Activated T-helper 17 cell treated with anti-CD3 and anti-CD28 coated beads, Interleukin-2, amount 50 U/mL, for 72 hours (primary cell): ENCODE measurements around the gene OXCT2. TPM values are rescaled to one million over a fixed set of nuclear protein-coding genes. Genes with fewer than 3 reads are reported as not detected.
"Not testable (repeated sequence)": the region's sequence is repeated elsewhere in the genome, so short reads cannot be mapped to it uniquely, and the experiment has no call there.

ENCODE experiments used
- ATAC-seq: fragments of 150-1000 bp; cut with Tn5 transposase; replicated peaks from 2 replicates; pipeline ENCODE4 v1.10.0; 2021; ENCODE audit warnings: mild to moderate bottlenecking, moderate library complexity
- H3K27ac Mint-ChIP-seq: one replicate; pipeline ENCODE4 v1.8.0; 2022; ENCODE audit warnings: mixed read lengths
- H3K27me3 Mint-ChIP-seq: one replicate; pipeline ENCODE4 v1.8.0; 2022; ENCODE audit warnings: mixed read lengths
- H3K36me3 Mint-ChIP-seq: one replicate; pipeline ENCODE4 v1.8.0; 2022; ENCODE audit warnings: low read depth, mild to moderate bottlenecking, mixed read lengths
- H3K4me1 Mint-ChIP-seq: one replicate; pipeline ENCODE4 v1.8.0; 2022; ENCODE audit warnings: mixed read lengths
- H3K4me3 Mint-ChIP-seq: one replicate; pipeline ENCODE4 v1.8.0; 2022; ENCODE audit warnings: mild to moderate bottlenecking, mixed read lengths
- H3K9me3 Mint-ChIP-seq: one replicate; pipeline ENCODE4 v1.8.0; 2022; ENCODE audit warnings: mixed read lengths
- total RNA-seq, 2 donors: library from RNA; stranded (reverse); gene quantifications; one replicate each; pipeline ENCODE4 v1.2.3, GENCODE V29; 2022

The OXCT2 gene
- total RNA-seq, 2 donors from 2014 or later = 0.69 to 1.1 TPM

DNA sequence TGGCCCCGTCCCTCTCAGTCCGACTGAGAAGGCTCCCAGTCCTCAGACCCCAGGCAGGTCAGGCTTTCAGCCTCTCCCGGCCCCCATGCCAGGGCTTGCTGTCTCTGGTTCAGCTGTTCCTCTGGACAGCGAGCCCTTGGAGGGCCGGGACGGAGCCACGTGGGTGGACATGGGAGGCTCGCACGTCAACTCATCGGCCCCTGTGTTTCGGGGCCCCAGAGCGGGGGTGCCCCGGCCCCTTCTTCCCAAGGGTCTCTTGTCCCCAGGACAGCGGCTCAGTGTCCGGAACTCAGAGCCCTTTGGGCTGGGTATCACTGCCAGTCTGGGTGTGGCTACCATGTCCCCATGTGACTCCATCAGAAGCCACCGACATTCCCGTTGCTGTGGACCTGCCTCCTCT is 6.7 kb upstream of the OXCT2 start:
- not testable (repeated sequence) for H3K4me1 Mint-ChIP-seq, H3K9me3 Mint-ChIP-seq, ATAC-seq, H3K27ac Mint-ChIP-seq, H3K36me3 Mint-ChIP-seq, H3K4me3 Mint-ChIP-seq, H3K27me3 Mint-ChIP-seq

DNA sequence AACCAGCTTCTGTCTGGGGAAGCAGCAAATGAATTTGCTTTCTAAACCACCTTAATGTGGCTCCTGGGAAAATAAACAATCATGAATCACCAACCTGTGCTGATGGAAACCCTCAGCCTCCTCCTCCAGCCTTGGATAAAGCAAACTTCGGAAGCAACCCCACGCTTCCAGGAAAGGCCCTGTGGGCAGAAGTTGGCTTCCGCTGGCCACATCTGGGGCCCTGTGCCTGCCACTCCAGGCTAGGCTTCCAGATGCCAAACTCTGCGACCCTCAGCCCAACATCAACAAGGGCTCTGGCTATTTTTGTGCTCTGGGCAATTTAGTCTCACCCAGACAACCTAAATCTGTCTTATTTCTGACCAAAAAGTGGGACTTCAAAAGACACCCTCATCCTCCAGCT is 6.2 kb upstream of the OXCT2 start:
- ATAC-seq = no peak
- no peaks in the 10 kb centered on the region for H3K4me1 Mint-ChIP-seq
- no peak overlapping the region for H3K27ac Mint-ChIP-seq
- no peaks in the 10 kb centered on the region for H3K27me3 Mint-ChIP-seq
- no peaks in the 10 kb centered on the region for H3K36me3 Mint-ChIP-seq
- no peaks in the 10 kb centered on the region for H3K9me3 Mint-ChIP-seq
- no peak overlapping the region for H3K4me3 Mint-ChIP-seq

DNA sequence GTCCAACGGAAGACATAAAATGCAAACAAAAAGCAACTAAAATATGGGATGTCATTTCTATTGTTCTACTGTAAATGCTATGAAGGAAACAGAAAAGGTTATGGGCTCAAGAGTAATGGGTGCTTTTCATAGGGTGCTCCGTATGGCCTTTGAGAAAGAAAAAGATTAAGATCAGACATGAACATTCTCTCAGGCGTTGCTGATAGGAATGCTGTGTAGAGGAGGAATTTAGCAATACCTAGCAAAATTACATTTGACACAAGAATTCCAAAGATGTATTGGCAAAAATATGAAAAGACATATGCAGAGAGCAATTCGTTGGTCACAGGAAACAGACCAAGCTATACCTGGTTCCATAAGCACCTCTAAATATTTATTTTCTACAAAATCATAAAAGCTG is 5.7 kb upstream of the OXCT2 start:
- Mint-ChIP-seq H3K27ac (no peak overlapping the region), H3K4me3 (no peak overlapping the region), H3K4me1 (no peaks in the 10 kb centered on the region), H3K36me3 (no peaks in the 10 kb centered on the region), H3K27me3 (no peaks in the 10 kb centered on the region), H3K9me3 (no peaks in the 10 kb centered on the region)
- ATAC-seq = no peak

DNA sequence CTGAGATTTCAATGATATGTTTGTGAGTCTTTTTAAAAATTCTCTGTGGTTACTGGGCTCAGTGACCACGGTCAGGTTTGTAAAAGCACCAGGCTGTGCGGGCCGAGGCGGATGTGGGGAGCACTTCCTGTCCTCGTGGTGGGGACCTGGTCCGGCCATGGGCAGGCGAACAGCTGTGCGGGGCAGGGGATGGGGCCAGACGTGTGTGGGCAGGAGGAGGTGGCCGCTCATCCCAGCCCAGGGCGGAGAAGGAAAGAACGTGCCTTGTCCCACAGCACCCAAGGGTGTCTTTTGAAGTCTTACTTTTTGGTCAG is 5.2 kb upstream of the OXCT2 start:
- Mint-ChIP-seq H3K27ac (no peak overlapping the region), H3K27me3 (no peaks in the 10 kb centered on the region), H3K36me3 (no peaks in the 10 kb centered on the region), H3K4me3 (no peak overlapping the region), H3K9me3 (no peaks in the 10 kb centered on the region), H3K4me1 (no peaks in the 10 kb centered on the region)
- no peak for ATAC-seq

DNA sequence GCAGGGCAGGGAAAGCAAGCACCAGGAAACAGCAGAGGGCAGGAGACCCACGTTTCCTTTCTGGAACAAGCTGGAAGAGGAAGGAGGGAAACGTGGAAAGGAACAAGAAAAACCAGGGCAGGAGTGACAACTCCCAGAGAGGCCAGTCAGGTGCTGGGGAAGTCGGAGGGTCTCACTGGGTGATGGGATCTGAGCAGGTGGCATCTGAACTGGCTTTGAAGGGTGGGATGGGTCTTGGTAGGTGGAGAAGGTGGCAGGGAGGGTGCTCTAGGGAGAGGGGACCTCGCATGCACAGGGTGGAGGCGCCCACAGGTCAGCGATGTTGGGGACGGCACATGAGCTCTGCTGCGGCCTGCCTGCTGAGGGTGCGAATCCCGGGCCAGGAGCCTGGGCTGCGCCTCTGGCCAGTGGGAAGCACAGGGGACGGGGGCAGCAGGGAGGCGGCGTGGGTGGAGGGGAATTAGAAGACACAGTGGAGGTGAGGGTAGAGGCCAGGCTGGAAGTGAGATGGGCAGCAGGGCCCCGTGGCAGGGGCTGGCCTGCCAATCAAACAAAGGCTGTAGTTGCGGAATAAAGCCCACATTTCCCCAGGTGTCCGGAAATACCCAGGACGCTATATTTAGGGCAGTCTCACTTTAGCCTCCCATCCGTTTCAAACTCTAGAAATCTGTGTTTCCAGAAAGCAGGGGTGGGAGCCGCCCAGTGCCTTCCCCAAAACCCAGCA is 4.7 kb upstream of the OXCT2 start:
- H3K4me3 Mint-ChIP-seq, H3K36me3 Mint-ChIP-seq, ATAC-seq, H3K27me3 Mint-ChIP-seq, H3K27ac Mint-ChIP-seq, H3K4me1 Mint-ChIP-seq, H3K9me3 Mint-ChIP-seq: not testable (repeated sequence)

DNA sequence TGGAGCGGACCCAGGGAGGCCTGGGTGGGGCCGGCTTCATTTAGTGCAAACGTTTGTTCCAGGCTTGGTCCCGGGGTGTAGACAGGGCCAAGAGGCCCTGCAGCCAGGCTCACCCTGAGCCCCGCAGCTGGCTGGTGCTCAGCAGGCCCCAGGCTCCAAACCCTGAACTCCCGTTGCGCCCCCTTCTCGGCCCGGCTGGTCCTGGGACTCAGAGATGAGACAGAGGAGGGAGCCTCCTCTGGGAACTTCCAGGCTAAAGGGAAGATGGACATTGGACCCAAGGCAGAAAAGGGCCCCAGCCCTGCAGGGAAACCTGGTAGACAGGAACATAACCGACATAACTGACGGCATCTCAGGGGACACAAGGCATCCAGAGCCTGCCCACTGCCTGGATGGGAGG is 4.0 kb upstream of the OXCT2 start:
- not testable (repeated sequence) for H3K27ac Mint-ChIP-seq, H3K4me3 Mint-ChIP-seq, ATAC-seq, H3K27me3 Mint-ChIP-seq, H3K9me3 Mint-ChIP-seq, H3K36me3 Mint-ChIP-seq, H3K4me1 Mint-ChIP-seq

DNA sequence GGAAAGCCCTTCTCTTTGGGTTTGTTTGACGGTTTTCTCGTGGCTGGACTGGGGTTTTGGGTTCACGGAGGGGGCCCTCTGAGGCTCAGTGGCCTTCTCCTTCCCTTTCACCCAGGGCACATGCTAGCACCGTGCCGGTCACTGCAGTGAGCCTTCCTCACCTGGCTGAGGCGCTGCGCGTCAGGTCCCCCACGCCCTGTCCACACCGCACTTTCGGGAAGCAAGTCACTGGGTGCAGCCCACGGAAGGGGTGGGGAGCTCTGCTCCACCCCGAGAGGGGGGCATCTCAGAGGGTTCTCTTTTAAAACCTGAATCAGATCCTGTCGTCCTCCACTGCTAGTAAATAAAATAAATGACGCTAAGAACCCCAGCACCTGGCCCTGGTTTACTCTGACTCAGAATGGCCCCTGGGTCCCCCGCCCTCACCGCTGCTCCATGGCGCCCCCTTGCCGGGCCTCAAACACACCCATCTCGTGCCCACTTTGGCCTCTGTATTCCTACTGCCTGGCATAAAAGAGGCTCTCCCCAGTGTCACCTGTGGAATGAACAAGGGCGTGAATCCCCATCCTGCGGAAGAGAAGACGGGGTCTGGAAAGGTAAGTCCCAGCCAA is 2.3 kb upstream of the OXCT2 start:
- not testable (repeated sequence) for H3K27ac Mint-ChIP-seq, H3K36me3 Mint-ChIP-seq, H3K4me1 Mint-ChIP-seq, H3K9me3 Mint-ChIP-seq, H3K4me3 Mint-ChIP-seq, H3K27me3 Mint-ChIP-seq
- peak; percentile 40 for ATAC-seq

DNA sequence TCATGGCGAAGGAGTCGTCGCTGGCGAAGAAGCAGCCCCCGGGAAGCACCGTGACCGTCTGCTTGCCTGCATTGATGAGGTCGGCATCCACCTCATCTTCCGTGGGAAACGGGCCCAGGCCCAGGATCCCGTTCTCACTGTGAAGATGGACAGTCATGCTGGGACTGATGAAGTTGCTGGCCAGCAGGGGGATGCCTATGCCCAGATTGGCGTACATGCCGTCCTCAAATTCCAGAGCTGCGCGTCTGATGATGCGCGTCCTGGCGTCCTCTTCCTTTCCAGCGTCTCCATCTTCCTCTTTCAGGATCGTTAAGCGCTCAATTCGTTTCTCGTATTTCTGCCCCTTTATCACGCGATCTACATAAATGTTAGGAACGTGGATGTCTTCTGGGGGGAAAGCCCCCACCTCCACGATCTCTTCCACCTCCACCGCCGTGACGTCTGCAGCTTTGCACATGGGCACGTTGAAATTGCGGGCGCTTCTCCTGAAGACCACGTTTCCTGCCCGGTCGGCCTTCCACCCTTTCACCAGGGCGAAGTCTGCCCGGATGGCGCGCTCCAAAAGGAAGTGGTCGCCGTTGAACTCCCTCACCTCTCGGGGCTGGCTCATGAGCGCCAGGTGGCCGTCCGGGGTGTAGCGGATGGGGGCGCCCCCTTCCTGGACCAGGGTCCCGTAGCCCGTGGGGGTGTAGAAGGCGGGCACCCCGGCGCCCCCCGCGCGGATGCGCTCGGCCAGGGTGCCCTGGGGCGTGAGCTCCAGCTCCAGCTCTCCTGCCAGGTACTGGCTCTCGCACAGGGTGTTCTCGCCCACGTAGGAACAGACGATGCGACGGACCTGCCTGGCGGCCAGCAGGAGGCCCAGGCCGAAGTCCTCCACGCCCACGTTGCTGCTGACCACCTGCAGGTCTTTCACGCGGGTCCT is 787 bp downstream of the OXCT2 start:
- H3K9me3 Mint-ChIP-seq, H3K27ac Mint-ChIP-seq, H3K27me3 Mint-ChIP-seq, H3K4me1 Mint-ChIP-seq, H3K36me3 Mint-ChIP-seq: not testable (repeated sequence)
- H3K4me3 Mint-ChIP-seq = peak overlapping the region; percentile 52
- ATAC-seq = peak; percentile 47

DNA sequence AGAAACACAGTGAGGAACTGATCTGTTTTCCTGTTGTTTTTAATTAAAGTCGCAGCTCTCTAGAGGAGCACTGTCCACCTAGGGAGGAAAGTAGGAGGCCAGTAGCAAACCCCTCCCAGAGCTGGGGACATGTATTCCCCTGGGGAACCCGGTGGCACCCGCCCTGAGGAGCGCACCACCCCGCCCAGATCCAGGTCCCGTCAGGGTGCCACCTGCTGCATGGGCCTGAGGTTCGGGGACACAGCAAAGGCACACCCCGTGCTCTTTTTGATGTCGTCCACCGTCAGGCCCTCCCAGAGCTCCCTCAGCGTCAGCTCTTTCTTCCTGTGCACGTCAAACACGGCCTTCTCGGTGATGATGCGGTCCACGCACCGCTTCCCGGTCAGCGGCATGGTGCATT is 1.6 kb downstream of the OXCT2 start:
- H3K36me3 Mint-ChIP-seq, H3K27me3 Mint-ChIP-seq, H3K27ac Mint-ChIP-seq, ATAC-seq, H3K4me1 Mint-ChIP-seq, H3K9me3 Mint-ChIP-seq, H3K4me3 Mint-ChIP-seq: not testable (repeated sequence)

DNA sequence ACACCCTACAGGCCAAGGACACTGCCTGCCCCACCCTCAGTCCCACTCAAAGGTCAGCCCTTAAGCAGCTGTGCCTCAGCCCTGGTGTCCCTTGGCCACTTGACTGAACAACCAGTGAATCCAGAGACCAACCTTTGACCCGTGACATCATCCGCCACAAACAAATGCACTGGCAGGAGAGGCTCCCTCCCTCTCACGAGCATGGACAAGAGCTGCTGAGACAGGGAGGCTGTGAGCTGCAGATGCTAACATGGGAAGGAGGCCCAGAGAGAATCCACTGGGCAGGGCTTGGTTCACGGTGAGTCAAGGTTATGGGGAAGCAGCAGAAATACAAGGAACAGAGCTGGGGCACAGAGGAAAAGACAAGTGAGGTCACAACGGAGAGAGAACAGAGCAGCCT is 4.7 kb downstream of the OXCT2 start:
- H3K27me3 Mint-ChIP-seq, H3K36me3 Mint-ChIP-seq, H3K4me3 Mint-ChIP-seq, H3K27ac Mint-ChIP-seq, H3K4me1 Mint-ChIP-seq, ATAC-seq, H3K9me3 Mint-ChIP-seq: not testable (repeated sequence)

DNA sequence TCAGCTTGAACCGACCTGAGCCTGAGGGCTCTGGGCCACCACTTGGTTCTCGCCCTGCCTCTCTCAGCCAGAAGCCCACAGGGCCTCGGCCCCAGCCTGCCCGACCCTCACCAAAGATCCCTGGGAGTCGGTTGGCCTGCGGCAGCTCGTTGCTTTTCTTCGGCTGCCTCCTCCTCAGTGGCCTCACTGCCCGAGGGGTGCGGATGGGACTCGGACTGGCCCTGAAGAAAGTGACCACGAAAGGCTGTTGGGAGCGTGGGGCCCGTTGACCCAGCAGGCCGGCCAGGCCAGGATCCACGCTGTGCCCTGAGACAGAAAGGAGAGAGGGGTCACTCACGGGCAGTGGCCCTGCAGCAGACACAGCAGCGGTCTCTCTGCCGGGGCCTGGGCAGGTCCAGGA is 6.6 kb downstream of the OXCT2 start:
- not testable (repeated sequence) for H3K9me3 Mint-ChIP-seq, H3K36me3 Mint-ChIP-seq, H3K4me3 Mint-ChIP-seq, H3K4me1 Mint-ChIP-seq, ATAC-seq, H3K27me3 Mint-ChIP-seq, H3K27ac Mint-ChIP-seq

DNA sequence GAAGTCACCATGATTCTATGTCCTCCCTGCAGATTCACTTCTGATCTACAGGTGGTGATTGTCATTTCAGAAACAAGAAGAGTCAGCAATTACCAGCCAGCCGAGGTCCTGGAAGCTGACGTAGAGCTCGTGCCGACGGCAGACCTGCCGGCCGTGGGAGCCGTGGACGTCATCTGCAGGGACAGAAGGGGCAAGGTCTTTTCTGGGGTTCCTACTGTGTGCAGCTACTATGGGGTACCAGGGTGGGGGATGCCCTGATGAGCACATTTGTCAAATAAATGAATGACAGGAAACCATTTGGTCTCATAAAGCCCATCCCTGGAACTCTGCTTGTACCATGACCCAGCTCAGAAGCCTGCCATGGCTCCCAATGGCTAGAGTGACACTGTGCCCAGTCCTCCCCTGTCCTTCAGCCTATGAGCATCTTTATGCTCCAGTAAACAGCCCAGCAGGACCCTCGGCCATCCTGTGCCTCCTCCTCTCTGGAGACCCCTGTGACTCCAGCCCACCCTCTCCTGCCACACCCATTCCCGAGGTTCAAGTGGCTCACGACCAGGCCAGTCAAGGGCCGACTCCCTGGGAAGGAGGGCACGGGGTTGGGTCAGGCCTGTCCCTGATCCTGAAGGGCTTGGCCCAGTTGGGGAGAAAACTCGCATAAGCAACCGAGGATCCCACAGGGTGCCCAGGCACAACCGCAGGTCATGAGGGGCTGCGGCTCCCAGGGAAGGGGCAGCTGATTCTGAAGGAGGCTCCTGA is 7.4 kb downstream of the OXCT2 start:
- not testable (repeated sequence) for H3K4me3 Mint-ChIP-seq, H3K4me1 Mint-ChIP-seq, H3K36me3 Mint-ChIP-seq, H3K27ac Mint-ChIP-seq, H3K9me3 Mint-ChIP-seq, ATAC-seq, H3K27me3 Mint-ChIP-seq

DNA sequence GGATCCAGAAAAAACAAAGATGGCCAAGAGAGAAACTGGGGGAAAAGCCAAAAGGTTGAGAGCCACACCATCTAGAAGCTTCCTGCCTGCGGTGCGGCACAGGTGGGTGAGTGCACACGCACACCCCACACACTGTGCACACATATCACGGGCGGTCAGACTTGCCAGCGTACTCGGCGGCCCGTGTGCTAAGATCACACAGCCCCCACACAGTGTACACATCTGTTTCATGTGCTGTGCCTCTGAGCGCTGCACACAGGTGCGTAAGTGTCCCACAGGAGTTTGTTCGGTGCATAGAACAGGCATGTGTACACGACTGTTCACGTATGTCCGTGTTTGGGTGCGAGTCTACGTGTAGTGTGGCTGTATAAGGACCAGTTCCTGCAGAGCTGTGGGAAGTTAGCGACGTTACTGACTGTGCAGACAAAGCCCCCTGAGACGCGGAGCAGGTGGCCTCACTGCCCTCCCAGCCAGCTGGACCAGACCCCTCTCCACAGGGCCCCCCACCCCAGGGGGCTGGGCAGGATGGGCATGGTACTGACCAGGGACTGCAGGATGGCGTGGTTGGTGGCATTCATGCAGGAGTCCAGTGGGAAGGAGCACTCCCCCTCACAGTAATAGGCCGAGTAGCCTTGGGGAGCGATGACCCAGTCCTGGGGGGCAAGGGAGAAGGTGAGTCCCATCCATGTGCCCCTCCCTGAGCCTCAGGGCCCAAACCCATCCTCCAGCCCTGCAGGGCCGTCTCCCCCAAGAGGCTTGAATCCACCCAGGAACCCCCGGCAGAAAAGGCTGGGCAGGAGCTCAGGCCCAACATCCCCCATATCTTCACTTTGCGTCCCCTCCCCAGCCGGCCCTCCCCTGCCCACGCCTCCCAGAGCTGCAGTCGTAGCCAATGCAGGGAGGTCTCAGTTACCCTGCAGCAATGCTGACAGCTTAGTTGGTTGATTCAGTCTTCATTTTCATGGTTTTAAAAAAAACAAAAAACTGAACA is 8.3 kb downstream of the OXCT2 start:
- H3K4me3 Mint-ChIP-seq = no peak overlapping the region
- no peak for ATAC-seq
- no peaks in the 10 kb centered on the region for H3K27me3 Mint-ChIP-seq
- no peaks in the 10 kb centered on the region for H3K4me1 Mint-ChIP-seq
- no peak overlapping the region for H3K27ac Mint-ChIP-seq
- no peaks in the 10 kb centered on the region for H3K9me3 Mint-ChIP-seq
- H3K36me3 Mint-ChIP-seq = peaks cover 8% of the 10 kb centered on the region
